ENCODE data around the gene ATP2B3.
A peak's percentile ranks its signal among the peaks of the same experiment; 100 is the strongest.

Gene ATP2B3

DNA sequence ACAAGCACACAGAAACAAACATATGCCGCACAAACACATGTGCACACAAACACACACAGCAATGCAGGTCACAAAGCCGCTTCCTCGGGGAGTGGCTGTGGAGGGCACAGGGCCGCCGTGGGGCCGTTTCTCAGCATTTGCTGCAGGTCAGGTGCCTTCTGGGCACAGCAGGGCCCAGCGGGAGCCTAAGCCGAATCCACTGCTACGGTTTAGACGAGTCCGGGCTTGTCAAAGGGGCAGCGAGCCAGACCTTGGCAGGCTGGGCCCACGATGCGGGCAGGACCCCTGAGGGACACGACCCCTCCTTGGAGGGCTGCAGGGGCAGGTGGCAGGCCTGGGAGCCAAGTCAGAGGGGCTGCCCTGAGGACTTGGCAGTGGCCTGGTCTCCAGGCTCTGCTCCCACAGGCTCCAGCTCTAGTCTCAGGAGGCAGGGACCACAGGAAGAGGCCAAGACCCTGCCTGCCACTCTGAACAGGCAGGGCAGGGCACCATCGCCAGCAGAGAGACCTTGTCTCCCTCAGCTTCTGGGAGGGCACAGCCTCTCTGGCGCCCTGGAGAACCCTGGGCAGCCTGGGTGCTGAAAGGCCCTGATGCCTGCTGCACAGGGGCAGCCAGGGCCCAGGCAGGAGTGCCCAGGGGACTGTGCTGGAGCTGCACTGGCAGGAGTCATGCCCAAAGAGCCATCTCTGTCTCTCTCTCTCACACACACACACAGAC lies 5.5 kb upstream of the ATP2B3 start:
- DNase-seq = no peak

GRCh38 chrX:153512501-153512893 lies 4.9 kb upstream of the ATP2B3 start:
- no peak for DNase-seq

- no peak for DNase-seq
These were observed 4.2 kb upstream of the ATP2B3 start for GRCh38 chrX:153513265-153513664.

DNA sequence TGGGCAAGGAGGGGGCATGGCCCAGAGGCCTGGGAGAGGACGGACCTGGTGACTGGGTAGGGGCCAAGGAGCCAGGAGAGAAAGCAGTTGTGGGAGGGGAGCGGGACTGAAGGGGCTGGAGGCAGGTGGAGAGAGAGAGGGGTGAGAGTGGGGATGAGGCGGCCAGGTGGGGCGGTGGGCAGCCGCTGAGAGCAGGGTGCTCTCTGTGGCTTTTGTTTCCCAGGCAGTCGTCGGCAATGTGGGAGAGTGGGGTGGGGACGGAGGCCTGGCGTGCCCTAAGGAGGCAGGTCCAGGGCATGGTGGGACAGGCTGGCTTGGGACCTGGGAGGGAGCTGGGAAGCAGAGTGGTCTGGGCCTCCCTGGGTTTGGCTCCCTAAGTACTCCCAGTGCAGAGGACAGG lies 3.2 kb upstream of the ATP2B3 start:
- DNase-seq = no peak

DNA sequence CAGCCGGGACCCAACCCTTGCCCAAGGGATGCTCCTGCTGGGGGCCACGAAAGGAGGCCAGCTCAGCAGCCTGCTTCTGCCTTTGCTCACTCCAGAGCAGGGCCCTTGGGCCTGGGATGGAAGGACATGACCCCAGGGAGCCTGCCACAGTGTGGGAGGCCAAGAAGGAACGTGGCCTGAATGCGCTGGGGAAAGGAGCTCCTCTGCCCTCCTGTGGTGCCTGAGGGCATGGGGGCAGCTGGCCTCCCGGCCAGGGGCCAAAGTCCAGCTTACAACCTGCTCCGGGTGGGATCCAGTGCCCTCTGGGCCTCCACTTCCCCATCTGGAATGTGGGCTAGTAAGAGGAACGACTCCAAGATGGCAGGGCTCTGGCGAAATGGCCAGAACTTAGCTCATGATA lies 2.0 kb upstream of the ATP2B3 start:
- DNase-seq = no peak

- no peak for DNase-seq
These were observed 1.4 kb upstream of the ATP2B3 start for GRCh38 chrX:153516073-153516472.

DNA sequence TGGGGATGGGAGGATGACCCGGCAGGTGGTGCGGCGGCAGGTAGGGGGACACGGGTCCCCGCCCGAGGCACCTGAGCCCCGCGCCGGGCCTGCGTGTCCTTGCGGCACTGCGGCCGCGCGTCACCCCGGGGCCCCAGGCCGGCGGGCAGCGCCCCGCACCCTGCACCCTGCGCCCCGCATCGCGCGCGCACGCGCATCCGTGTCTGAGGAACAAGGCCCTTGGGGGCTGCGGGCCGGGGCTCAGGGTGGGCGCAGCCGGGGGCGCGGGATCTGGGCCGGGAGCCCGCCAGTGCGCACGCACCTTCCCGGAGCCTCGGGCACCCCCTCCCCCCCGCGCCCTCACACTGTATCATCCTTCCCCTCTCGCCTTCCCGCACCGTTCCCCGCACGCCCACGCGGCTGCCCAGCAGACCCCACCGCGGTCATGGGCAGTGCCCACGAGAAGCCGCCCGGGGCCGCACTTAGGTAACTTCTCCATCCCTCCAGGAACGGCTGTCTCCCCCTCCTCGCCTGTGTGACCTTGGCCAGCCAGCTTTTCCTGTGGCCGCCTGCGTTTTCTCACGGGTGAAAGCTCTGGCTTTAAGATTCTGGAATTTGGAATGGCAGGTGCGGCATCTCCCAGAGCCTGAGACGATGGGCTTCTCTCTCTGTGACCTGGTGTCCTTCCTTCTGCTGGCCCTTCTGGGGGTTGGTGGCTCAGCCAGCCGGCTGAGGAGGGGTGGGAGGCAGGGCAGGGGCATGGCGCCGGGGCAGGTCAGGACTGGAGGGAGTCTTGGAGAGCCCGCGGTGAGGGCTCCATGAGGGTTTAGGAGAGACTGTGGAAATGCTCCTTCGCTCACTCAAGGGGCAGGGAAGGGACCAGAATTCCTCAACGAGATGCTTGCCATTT lies 748 bp downstream of the ATP2B3 start:
- no peak for DNase-seq

- no peak for DNase-seq
These were observed 2.3 kb downstream of the ATP2B3 start for GRCh38 chrX:153519569-153520286.

GRCh38 chrX:153520287-153520917 lies 3.0 kb downstream of the ATP2B3 start:
- no peak for DNase-seq

DNA sequence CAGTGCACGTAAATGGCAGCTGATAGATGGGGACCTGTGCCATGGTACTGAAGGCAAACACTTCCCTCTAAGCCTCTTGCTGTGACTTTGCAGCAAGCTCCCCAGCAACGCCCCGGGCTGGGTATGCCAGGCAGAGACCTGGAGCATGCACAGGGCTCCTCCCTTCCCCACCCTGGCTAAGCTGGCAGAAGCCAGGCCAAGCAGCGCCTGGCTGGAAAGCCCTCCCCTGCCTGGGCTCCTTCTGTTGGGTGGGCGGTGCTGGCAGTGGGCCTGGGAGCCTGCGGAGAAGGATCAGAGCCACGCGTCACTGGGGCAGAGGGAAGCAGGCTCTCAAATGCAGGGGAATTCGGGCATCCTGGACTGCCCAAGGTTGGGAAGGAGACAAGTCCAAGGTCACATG lies 3.6 kb downstream of the ATP2B3 start:
- no peak for DNase-seq

GRCh38 chrX:153522259-153522658 lies 4.8 kb downstream of the ATP2B3 start:
- no peak for DNase-seq

DNA sequence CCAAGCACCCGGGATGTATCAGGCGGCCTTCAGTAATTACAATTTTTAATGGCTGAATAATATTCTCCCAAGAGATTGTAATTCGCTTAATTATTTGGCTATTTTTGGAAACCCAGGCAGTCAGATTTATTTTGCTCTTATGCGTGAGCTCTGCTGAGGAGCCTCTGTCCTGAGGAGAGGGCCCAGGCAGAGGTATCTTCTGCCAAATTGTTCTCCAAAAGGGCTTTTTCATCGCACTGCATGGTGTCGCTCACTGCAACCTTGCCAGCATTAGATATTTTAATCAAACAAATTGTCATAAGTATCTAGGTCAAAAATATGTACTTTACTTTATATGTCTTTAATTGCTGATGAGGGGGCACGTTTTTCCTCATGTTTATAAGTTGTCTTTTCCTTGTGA lies 5.8 kb downstream of the ATP2B3 start:
- DNase-seq = no peak

- DNase-seq = no peak
These were observed 6.8 kb downstream of the ATP2B3 start for GRCh38 chrX:153524234-153524633.

DNA sequence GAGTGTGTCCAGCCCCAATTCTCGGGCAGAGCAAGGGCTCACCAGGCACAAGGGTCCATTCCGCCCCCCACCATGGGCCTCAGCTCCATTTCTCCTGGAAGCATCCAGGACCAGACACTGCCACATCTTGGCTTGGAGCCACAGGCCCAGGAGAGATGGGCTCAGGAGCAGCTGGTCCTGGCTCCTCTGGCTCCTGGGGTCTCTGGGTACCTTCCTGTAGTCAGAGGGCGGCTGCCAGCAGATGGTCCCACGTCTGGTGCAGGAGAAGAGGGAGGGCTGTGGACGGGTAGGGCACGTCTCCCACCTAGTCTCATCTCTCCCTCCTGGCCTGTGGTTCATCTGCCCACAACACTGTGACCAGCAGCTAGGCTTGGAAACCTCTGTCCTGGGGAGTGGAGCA lies 8.0 kb downstream of the ATP2B3 start:
- DNase-seq = no peak

GRCh38 chrX:153526042-153526441 lies 8.6 kb downstream of the ATP2B3 start:
- DNase-seq = no peak

GRCh38 chrX:153526801-153527200 lies 9.4 kb downstream of the ATP2B3 start:
- no peak for DNase-seq

DNA sequence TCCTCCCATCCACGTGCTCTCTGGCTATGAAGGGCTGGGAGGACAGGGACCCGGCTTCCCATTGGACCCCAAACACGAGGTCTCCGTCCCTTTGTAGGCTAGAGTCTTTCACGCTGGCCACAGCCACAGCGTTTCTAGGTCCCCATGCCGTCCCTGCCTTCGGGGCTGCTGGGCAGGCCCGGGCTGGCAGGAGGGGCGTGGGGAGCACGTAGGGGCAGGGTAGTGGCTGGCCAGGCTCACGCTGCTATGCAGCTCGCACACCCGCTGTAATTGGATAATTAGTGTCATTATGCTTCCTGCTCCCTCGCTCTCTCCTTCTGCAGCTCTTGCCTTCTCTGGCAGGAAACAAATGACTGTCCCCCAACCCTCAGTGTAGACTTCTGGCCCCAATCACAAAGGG lies 9.8 kb downstream of the ATP2B3 start:
- DNase-seq = peak; percentile 54

DNA sequence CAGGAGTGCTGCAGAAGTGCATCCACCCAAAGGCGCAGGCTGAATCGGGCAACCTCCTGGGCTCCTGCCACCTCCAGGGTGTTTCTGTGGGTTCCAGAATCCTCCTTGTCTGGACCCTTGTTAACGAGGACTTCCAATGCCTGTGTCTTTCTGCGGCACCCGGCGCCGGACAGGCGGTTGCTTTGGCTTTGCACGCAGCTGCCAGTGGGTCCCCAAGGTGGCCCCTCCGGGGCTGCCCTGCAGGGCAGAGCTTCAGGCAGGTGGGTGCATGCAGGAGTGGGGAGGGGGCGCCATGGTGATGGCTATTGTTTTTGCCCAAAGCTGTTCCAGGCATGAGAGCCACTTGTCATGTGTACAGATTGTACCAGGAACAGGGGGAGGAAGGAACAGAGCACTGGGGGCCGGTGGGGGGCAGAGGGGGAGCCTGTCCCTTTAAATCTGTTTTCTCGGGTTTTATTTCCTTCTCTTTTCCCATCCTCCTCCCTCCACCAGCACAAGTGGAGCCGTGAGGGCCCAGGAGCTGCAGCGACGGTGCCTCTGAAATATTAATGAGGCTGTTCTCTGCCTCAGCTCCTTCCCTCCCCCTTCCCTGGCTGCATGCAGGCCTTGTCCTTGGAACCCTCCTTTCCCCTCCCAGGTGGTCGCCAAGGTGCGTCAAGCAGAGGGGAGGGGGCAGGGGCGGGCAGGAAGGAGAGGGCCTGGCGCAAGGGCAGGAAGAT lies 13.1 kb downstream of the ATP2B3 start:
- no peak for DNase-seq

- DNase-seq = no peak
These were observed 15.6 kb downstream of the ATP2B3 start for GRCh38 chrX:153533091-153533490.

- no peak for DNase-seq
These were observed 19.6 kb downstream of the ATP2B3 start for GRCh38 chrX:153537080-153537479.

- DNase-seq = peak; percentile 56
These were observed 20.3 kb downstream of the ATP2B3 start for GRCh38 chrX:153537526-153538295.

DNA sequence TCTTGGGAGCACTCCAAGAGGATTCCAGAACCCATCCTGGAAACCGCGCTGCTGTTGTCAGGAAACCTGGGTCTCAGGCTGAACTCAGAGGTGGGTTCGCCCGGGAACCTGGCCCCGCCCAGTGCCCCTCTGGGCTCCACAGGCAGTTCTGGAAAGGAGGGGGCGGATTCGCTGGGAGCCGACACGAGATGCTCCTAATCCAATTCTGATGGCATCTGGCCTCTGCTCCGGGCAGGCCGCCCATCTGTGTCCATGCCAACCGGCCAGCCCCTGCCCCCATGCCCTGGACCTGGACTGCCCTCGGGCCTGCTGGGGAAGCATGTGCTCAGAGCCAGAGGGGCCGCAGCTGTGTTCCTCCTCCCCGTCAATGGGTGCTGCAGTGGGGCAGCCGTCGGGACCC lies 21.0 kb downstream of the ATP2B3 start:
- DNase-seq = no peak
